Heart left ventricle (tissue), 13 donors: Measurements from ENCODE around the gene OR5K2.

ENCODE experiments used
- POLR2A ChIP-seq, 2 donors: fragments of 450-650 bp; IDR thresholded peaks; one replicate each; pipeline ENCODE4 v1.6.1; 2017; ENCODE audit warnings: antibody characterized with exemption in 2 of 2, mild to moderate bottlenecking in 2 of 2, moderate library complexity in 2 of 2
- TF ChIP-seq, protein P1 (sequence below), 12 donors: fragments of 200-600 bp; sonication (generic) in 4 of 12; IDR thresholded peaks; one replicate each; pipeline versions ENCODE4 v1.5.0 to v1.8.0; 2018 to 2022; ENCODE audit warnings: antibody characterized with exemption in 12 of 12, mild to moderate bottlenecking in 5 of 12
- donor health status: ischemic (EF 13 %, LVEDD 7.1; RV severe dilation, severe dysfunction).
- donor health status: DM: no; HTN: yes; CAD: no.
- donor health status: DM: no; HTN: no; CAD: no.
- donor health status: ischemic (EF 25% LVEDD 6.9; RV normal size, moderate dysfunction).
- donor health status: ischemic (EF 25% LVEDD 5.7; RV mildly dilated, moderate dysfunction).
- donor health status: ischemic (EF 35%, LVEDD 5.7; RV mildly dilated, moderate dysfunction).
- donor health status: nonischemic (EF 11% LVEDD 7.7; RV severe dilation, severe dysfunction).
- donor health status: DM: yes; HTN: yes; CAD: no.
- donor health status: PGD.
- donor health status: ischemic (EF 29% LVEDD 5.4; RV normal size, mild dysfunction).
- donor health status: nonischemic (EF 23%, LVEDD 6.1; RV moderate dilation, normal function).

DNA sequence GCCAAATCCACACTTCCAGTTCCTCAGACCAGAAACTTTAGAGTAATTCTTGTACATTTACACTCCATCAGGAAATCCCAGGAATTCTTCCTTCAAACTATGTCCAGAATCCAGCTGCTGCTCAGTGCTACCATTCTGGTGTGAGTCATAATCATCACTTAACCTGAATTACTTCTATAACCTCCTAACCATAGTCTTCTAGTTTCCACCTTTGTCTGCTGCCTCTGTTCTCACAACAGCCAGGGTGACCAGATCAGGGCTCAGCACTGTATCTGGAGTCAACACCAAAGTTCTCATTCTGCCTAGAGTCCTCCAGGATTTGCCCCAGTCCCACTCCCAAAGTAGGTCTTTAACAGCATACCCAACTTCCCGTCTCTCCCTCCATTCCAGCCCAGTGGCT is 21.9 kb downstream of the OR5K2 start:
- TF ChIP-seq, protein P1, sequence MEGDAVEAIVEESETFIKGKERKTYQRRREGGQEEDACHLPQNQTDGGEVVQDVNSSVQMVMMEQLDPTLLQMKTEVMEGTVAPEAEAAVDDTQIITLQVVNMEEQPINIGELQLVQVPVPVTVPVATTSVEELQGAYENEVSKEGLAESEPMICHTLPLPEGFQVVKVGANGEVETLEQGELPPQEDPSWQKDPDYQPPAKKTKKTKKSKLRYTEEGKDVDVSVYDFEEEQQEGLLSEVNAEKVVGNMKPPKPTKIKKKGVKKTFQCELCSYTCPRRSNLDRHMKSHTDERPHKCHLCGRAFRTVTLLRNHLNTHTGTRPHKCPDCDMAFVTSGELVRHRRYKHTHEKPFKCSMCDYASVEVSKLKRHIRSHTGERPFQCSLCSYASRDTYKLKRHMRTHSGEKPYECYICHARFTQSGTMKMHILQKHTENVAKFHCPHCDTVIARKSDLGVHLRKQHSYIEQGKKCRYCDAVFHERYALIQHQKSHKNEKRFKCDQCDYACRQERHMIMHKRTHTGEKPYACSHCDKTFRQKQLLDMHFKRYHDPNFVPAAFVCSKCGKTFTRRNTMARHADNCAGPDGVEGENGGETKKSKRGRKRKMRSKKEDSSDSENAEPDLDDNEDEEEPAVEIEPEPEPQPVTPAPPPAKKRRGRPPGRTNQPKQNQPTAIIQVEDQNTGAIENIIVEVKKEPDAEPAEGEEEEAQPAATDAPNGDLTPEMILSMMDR (IDR thresholded peaks at IDR 0.05) = no peak
- TF ChIP-seq POLR2A (IDR thresholded peaks at IDR 0.05) = no peak
